HEK293 (cell line): Measurements from ENCODE around the gene CKAP4.

ENCODE experiments used
- CTCF ChIA-PET: fragments of 350-600 bp; formaldehyde crosslinking; extraction: SDS; loops from one replicate; lab custom pipeline; 2021; ENCODE audit warnings: antibody characterized with exemption; lab: Yijun Ruan, JAX
- POLR2A ChIA-PET: fragments of 300-600 bp; formaldehyde crosslinking; extraction: SDS; loops from one replicate; lab custom pipeline; 2020; ENCODE audit warnings: antibody characterized with exemption, inconsistent platforms; lab: Yijun Ruan, JAX
- H3K27ac ChIP-seq: fragments of 200-500 bp; sonication (Bioruptor generic); 2 replicates; pipeline ENCODE4 v1.5.1; 2014; ENCODE audit warnings: low read depth, low read length, control low read depth, inconsistent platforms; ENCODE audit errors: extremely low read depth
- H3K36me3 ChIP-seq, 2 experiments: fragments of 200-500 bp in 1 of 2; sonication (Bioruptor generic) in 1 of 2; 1 replicate in 1 of 2; 2 replicates in 1 of 2; pipeline ENCODE4 v1.5.1; 2014 to 2017; ENCODE audit warnings: inconsistent platforms in 2 of 2, low read length in 2 of 2; ENCODE audit not compliant: control insufficient read depth in 2 of 2, insufficient read depth in 1 of 2
- H3K4me1 ChIP-seq: fragments of 200-500 bp; sonication (Bioruptor generic); 2 replicates; pipeline ENCODE4 v1.5.1; 2014; ENCODE audit warnings: mild to moderate bottlenecking, low read length, inconsistent platforms; ENCODE audit not compliant: control insufficient read depth, insufficient read depth
- H3K4me3 ChIP-seq: 2 replicates; pipeline ENCODE4 v1.5.1; 2011; ENCODE audit warnings: low read depth, mild to moderate bottlenecking, control low read depth, low read length, moderate library complexity
- H3K9me3 ChIP-seq: fragments of 200-500 bp; sonication (Bioruptor generic); 2 replicates; pipeline ENCODE4 v1.5.1; 2014; ENCODE audit warnings: low read depth, low read length, inconsistent platforms; ENCODE audit not compliant: control insufficient read depth, insufficient read depth
- ATF2 ChIP-seq: fragments of 450-650 bp; formaldehyde crosslinking; IDR thresholded peaks from 2 replicates; pipeline ENCODE4 v1.5.1; 2016; ENCODE audit warnings: missing biosample characterization, missing genetic modification characterization, low read depth
- GFI1B ChIP-seq: fragments of 450-650 bp; formaldehyde crosslinking; IDR thresholded peaks from 2 replicates; pipeline ENCODE4 v1.5.1; 2016; ENCODE audit warnings: missing biosample characterization, missing genetic modification characterization
- ZNF174 ChIP-seq: fragments of 450-650 bp; formaldehyde crosslinking; IDR thresholded peaks from 2 replicates; pipeline ENCODE4 v1.5.0; 2017; ENCODE audit warnings: missing biosample characterization, mild to moderate bottlenecking, missing genetic modification characterization
- ZNF366 ChIP-seq: fragments of 450-650 bp; formaldehyde crosslinking; conservative IDR thresholded peaks from 2 replicates; pipeline ENCODE4 v1.5.1; 2016; ENCODE audit warnings: missing biosample characterization, missing genetic modification characterization
- ZNF394 ChIP-seq: fragments of 450-650 bp; formaldehyde crosslinking; IDR thresholded peaks from 2 replicates; pipeline ENCODE4 v1.5.1; 2016; ENCODE audit warnings: missing biosample characterization, missing genetic modification characterization, mild to moderate bottlenecking, moderate library complexity, borderline replicate concordance
- ZNF398 ChIP-seq: fragments of 450-650 bp; formaldehyde crosslinking; IDR thresholded peaks from 2 replicates; pipeline ENCODE4 v1.5.1; 2017; ENCODE audit warnings: missing biosample characterization, missing genetic modification characterization
- ZNF521 ChIP-seq: fragments of 450-650 bp; formaldehyde crosslinking; IDR thresholded peaks from 2 replicates; pipeline ENCODE4 v1.5.1; 2017; ENCODE audit warnings: missing biosample characterization, mild to moderate bottlenecking, missing genetic modification characterization
- ZNF548 ChIP-seq: fragments of 450-650 bp; formaldehyde crosslinking; IDR thresholded peaks from 2 replicates; pipeline ENCODE4 v1.5.1; 2016; ENCODE audit warnings: missing biosample characterization, missing genetic modification characterization
- ZNF596 ChIP-seq: fragments of 450-650 bp; IDR thresholded peaks from 2 replicates; pipeline ENCODE4 v1.5.0; 2018; ENCODE audit warnings: missing biosample characterization, mild to moderate bottlenecking, missing genetic modification characterization, moderate library complexity
- ZNF629 ChIP-seq: fragments of 450-650 bp; formaldehyde crosslinking; IDR thresholded peaks from 2 replicates; pipeline ENCODE4 v1.5.1; 2017; ENCODE audit warnings: missing biosample characterization, missing genetic modification characterization
- ZNF645 ChIP-seq: fragments of 450-650 bp; formaldehyde crosslinking; IDR thresholded peaks from 2 replicates; pipeline ENCODE4; 2016; ENCODE audit warnings: missing biosample characterization, missing genetic modification characterization
- ZNF768 ChIP-seq: fragments of 450-650 bp; formaldehyde crosslinking; IDR thresholded peaks from 2 replicates; pipeline ENCODE4 v1.5.1; 2018; ENCODE audit warnings: missing biosample characterization, mild to moderate bottlenecking, missing genetic modification characterization
- ZNF792 ChIP-seq: fragments of 450-650 bp; formaldehyde crosslinking; IDR thresholded peaks from 2 replicates; pipeline ENCODE4 v1.5.1; 2016; ENCODE audit warnings: missing biosample characterization, missing genetic modification characterization
- ZSCAN5A ChIP-seq: fragments of 450-650 bp; formaldehyde crosslinking; IDR thresholded peaks from 2 replicates; pipeline ENCODE4 v1.5.1; 2016; ENCODE audit warnings: missing biosample characterization, missing genetic modification characterization

Gene CKAP4

GRCh38 chr12:106285982-106286381 lies 38.2 kb upstream of the CKAP4 start:
- peak; percentile 22; the same call in 1 of the 2 replicates for TF ChIP-seq ZNF629
- no peak for TF ChIP-seq ZNF548 (tag by site-specific recombination)
- TF ChIP-seq ATF2 (tag by site-specific recombination) = peak; percentile 70
- TF ChIP-seq GFI1B (tag by site-specific recombination) = no peak
- no peak overlapping the region for H3K27ac ChIP-seq

GRCh38 chr12:106284358-106285105 lies 36.7 kb upstream of the CKAP4 start:
- ChIA-PET CTCF (interaction anchor here (0.6 to 9.9 kb wide), 7 partner anchors 8 to 73 kb away, joined by 3 to 158 read pairs (median 4); partner anchors contain the start of gene POLR3B), POLR2A (no interaction called here)
- Histone ChIP-seq H3K36me3 (no peaks in the 10 kb centered on the region), H3K4me3 (no peak overlapping the region), H3K4me1 (peaks cover 6% of the 10 kb centered on the region), H3K9me3 (no peaks in the 10 kb centered on the region), H3K27ac (no peak overlapping the region)
- TF ChIP-seq ZNF366 (no peak), ZNF645 (tag by site-specific recombination) (no peak), ZNF398 (tag by site-specific recombination) (no peak), ZNF394 (tag by site-specific recombination) (no peak), ZNF174 (tag by site-specific recombination) (no peak), ZNF768 (no peak), ZSCAN5A (tag by site-specific recombination) (no peak), ZNF521 (tag by site-specific recombination) (no peak), ZNF596 (no peak), ZNF792 (tag by site-specific recombination) (no peak)
- TF ChIP-seq, all 188 proteins: peak for 0

More at GRCh38 chr12:106285982-106286381, 38.2 kb upstream of the CKAP4 start:
- Histone ChIP-seq H3K9me3 (no peaks in the 10 kb centered on the region), H3K36me3 (no peaks in the 10 kb centered on the region), H3K4me3 (no peak overlapping the region), H3K4me1 (peaks cover 6% of the 10 kb centered on the region)
- CTCF ChIA-PET = interaction anchor here (0.6 to 9.9 kb wide), 2 partner anchors 11 to 60 kb away, joined by 5 to 158 read pairs; no protein-coding TSS in a partner anchor
- POLR2A ChIA-PET = no interaction called here
